Kidney tubule cell (primary cell): ENCODE results near the gene SIPA1L3.

ENCODE experiments used
- DNase-seq: peaks from one replicate; pipeline ENCODE4 v3.0.0-alpha.2; 2018; ENCODE audit warnings: low spot score

SIPA1L3 gene

DNA sequence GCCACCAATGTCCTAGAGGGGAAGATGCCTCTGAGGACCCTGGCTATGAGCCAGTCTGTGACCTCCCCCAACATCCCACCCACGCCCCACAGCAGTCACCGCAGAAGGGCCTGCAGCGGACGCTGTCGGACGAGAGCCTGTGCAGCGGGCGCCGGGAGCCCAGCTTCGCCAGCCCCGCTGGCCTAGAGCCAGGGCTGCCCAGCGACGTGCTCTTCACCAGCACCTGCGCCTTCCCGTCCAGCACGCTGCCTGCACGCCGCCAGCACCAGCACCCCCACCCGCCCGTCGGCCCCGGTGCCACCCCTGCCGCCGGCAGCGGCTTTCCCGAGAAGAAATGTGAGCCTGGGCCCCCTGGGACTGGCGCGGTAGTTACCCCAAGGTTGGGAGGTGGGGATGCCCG is 286.4 kb downstream of the SIPA1L3 start:
- DNase-seq: no peak

DNA sequence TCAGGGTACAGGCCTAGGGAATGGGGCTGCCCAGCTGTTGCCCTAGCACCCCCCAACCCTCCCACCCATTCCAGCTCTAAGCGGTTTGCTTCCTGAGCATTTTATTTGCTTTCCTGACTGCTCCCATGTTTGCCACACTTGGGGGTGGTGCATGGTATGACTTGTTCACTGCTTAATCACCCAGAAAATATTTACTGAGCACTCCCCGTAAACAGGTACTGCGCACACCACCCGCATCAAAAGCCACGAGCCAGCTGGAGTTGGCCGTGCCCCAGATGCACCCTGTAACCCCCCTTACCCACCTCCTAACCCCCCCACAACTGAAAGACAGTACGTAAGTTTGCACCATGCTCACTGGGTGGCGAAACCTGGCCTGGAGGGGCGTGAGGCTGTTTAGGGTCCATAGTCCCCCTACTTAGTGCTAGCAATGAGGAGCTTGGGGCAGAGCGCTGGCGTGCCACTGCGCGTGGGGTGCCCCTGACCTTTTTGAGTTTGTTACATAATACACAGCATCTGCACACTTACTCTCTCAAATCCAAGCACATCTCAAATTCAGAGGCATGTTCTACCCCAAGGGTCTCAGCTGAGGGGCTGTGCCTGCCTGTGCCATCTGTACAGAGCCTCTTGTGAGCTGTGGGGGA is 287.2 kb downstream of the SIPA1L3 start:
- DNase-seq: peak; percentile 16

DNA sequence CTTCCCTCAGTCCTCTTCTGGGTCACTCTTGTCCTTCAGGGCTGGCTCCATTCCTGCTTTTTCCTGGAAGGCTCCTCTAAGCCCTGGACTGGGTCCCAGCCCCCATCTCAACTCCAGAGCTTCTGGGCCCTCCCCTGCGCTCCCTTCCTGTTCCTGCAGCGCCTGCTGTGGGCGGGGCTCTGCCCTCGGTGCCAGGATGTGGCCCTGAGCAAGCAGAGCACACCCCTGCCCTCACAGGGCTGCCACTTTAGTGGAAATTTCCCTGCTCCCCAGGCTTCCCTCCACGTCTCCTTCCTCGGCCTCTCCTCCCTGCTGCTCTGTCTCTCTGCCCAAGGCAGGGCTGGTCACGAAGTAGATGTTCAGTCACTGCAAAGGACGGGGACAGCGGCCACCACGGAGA is 288.2 kb downstream of the SIPA1L3 start:
- DNase-seq: no peak

DNA sequence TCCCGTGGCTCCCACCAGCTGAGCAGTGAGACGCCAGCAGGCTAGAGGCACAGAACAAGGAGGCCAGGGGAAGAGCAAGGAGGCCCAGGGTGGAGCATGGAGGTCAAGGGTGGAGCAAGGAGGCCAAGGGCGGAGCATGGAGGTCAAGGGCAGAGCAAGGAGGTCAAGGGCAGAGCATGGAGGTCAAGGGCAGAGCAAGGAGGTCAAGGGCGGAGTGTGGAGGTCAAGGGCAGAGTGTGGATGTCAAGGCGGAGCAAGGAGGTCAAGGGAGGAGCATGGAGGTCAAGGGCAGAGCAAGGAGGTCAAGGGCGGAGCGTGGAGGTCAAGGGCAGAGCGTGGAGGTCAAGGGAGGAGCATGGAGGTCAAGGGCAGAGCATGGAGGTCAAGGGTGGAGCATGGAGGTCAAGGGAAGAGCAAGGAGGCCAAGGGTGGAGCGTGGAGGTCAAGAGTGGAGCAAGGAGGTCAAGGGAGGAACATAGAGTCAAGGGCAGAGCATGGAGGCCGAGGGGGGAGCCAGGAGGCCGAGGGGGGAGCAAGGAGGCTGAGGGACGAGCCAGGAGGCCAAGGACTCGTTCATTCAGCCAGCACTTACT is 289.3 kb downstream of the SIPA1L3 start:
- DNase-seq: no peak

DNA sequence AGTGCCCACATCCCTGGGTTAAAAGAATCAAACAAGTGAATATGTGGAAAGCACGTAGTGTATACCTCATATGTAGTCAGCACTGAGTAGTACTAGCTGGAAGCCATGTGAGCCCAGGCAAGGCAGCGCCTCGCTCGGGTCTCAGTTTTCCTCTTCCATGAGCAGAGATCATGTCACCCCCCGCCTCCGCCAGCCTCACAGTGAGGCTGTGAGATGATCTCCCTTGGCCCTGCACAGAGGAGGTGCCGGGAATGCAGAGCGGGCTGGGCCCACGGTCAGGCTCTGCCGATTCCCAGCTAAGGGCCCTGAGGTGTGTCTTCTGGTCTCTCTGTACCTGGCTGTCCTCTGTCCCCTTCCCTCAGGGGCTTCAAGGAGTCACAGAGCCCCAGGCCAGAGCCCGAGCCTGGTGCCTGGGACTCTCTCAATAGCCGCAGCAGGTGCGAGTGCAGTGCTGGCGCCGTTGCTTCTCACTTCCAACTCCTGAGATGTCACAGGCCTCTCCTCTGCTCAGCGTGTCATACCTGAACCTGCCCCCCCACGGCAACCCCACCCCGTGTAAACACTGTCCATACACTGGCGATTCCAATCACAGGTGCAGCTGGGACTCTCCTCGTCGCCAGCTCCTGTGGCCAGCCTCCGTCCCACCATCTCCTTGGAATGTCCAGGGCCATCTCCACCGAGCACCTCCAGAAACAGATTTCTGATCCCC is 290.1 kb downstream of the SIPA1L3 start:
- DNase-seq: no peak

DNA sequence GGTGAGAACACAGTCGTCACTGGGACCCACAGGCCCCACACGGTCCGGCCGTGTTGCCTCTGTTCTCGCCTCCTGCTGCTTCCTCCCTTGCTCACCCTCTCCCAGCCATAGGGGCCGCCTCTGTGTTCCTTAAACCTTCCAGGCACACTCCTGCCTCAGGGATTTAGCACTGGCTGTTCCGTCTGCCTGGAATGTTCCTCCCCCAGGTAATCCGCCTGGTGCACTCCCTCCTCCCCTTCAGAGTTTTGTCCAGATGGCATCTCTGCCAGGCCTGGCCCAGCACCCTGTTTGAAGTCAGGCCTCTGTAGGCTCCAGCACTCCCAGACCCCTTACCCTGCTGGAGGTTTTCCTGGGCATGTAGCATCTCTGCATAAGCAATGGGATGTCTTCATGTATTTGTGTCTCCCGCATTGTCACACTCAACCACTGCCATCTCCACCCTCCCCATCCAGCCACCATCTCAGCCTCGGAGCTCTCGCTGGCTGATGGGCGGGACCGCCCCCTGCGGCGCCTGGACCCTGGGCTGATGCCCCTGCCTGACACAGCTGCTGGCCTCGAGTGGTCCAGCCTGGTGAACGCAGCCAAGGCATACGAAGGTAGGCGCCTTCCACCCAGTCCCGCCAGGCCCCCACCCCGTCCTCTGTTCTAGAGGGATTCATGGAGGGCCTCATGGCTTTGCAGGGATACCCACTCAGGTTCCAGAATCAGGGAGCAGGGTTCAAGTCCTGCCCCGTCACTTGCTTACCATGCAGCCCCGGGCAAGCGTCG is 291.1 kb downstream of the SIPA1L3 start:
- no peak for DNase-seq

DNA sequence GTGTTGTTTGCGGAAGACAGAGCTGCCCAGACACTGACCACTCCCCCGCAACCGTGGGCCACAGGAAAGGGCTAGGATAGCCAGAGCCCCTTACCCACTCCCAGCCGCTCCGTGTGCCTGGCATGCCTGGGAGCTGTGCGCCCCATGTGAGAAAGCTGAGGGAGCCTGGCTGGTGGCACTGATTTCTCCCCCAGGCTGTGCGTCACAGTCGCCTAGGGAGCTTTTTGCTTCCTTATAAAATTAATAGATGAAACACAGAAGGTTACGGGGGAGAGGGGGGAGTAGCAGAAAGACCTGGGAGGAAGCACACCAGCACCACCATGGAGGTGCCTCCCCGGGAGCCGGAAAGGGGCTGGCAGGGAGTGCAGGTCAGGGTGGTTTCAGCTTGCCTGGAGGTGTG is 292.3 kb downstream of the SIPA1L3 start:
- no peak for DNase-seq

DNA sequence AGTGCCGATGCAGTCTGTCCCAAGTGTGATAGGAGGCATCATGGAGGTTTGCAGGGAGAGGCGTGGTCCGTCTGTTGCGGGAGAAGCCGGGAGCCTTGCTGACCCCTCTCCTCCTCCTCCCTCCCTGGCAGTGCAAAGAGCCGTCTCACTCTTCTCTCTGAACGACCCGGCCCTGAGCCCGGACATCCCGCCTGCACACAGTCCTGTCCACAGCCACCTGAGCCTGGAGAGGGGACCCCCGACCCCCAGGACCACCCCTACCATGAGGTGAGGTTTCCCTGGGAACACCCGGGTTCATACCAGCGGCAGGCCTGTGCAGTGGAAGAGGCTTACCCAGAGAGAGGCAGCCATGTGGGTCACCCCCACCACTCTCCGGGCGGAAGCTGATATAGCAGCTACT is 294.7 kb downstream of the SIPA1L3 start:
- no peak for DNase-seq

DNA sequence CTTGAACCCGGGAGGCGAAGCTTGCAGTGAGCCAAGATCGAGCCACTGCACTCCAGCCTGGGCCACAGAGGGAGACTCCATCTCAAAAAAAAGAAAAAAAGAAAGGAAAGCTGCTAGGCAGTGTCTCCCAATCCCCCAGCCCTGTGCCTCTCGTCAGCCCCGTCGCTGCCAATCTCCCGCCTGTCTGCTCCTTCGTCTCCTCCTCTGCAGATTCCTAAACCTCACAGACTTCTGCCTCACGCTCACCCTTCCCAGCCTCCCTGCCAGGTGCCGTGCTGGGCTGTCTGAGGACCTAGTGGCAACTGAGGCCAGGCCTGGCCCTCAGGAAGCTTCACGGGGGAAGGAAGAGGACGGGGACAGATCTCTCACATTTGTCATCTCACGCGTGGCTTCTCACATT is 295.5 kb downstream of the SIPA1L3 start:
- no peak for DNase-seq

DNA sequence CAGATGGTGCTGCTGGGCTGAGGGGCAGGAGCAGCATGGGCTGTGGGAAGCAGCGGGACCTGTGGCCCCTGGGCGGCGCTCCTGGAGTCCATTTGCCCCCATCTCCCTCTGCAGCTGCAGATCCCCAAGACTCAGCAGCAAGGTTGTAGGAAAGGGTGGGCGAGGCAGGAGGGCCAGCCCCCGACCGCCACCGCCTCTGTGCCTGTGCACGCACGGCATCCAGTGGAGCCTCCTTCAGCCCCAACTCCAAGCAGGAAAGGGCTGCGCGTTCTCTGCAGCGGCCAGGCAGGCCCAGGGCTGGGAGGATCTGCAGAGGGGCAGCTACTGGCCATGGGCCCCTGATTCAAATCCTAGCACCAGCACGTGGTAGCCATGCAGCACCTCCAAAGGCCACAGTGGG is 296.2 kb downstream of the SIPA1L3 start:
- DNase-seq: no peak

DNA sequence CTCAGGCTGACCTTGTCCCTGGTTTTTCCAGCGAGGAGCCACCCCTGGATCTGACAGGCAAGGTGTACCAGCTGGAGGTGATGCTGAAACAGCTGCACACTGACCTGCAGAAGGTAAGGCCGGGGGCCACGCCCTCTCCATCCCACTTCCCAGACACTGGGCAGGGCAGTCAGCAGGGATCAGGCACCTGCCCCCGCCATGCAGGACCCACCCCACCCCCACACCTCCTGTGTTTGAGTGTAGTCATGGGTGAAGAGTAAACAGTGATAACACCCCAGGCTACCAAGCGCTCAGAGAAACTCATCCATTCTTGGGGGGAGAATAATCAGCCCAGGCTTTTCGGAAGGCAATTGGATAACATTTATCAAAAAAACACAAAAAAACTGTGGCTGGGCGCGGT is 297.1 kb downstream of the SIPA1L3 start:
- DNase-seq: peak; percentile 11

DNA sequence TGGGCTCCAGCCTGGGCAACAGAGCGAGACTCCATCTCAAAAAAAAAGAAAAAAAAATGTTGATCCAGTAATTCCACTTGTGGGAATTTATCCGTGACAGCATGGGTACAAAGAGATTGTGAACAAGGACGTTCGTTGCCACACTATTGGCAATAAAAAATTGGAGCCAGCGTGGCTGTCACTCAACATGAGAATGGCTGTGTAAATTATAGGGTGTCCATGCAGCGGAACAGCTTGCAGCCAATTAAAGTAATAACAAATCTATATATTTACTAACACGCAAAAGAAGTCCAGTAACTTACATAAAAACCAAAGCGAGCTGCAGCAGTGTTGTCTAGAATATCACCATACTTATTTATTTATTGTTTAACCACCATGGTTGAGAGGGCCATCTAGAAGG is 297.7 kb downstream of the SIPA1L3 start:
- no peak for DNase-seq

DNA sequence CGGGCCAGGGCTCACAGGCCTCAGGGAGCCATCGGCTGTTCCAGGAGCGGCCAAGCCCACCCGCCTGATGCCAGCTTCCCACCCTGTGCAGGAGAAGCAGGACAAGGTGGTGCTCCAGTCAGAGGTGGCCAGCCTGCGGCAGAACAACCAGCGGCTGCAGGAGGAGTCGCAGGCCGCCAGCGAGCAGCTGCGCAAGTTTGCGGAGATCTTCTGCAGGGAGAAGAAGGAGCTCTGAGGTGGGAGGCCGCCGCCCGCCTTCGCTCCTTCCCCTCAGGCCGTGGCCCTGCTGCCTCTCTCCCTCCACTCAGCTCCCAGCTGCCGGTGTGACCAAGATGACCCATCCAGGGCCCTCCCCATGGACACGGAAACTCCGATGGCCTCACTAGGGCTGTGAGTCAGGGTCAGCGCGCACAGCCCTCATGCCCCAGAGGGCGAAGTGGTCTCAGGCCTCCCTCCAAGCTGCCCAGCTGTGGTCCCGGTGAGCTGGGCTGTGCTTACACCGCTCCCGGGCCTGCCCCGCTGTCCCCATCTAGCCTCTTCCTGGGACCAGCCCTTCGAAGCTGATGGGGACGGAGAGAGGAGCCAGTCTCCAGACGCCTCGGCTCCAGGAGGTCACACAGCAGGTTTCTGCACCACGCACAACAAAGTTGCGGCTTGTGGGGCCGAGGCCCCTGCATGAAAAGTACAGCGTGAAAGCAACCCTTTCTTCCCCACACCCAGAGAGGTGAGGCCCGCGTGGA is 299.2 kb downstream of the SIPA1L3 start:
- no peak for DNase-seq

DNA sequence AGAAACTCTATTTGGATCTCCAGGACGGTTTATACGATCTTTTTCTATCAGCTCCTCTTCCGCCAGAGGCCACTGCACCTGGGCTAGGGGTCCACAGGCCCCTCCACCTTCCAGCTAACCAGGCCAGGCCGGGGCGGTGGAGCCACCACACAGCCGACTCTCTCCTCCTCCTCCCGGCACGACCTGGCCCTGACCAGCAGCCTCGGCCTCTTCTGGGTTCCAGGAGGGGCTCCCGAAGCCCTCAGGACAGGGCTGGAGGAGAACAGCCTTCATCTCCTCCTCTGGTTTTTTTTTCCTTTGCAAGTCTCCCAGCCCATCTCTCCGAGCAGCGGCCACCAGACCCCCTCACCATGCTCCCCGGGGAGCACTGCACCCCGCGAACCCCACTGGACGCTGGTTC is 299.9 kb downstream of the SIPA1L3 start:
- DNase-seq: no peak

DNA sequence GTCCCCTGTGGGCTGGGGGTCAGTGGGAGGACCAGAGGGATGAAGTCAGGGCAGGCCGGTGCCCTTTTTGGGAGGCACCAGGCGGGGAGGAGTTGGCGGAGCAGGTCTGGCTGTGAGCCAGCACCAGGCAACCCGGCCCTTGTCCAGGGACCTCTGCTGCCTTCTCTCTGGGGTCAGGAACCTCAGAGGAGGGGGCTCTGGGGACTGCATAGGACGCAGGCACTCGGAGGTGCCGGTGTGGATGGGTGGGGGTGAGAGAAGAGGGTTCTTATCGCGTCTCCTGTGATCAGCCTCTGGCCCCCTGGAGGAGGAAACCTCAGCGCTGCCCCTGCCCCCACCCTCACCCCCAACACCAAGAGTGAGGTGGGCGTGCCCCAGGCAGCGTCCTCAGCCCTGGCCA is 300.5 kb downstream of the SIPA1L3 start:
- DNase-seq: no peak

DNA sequence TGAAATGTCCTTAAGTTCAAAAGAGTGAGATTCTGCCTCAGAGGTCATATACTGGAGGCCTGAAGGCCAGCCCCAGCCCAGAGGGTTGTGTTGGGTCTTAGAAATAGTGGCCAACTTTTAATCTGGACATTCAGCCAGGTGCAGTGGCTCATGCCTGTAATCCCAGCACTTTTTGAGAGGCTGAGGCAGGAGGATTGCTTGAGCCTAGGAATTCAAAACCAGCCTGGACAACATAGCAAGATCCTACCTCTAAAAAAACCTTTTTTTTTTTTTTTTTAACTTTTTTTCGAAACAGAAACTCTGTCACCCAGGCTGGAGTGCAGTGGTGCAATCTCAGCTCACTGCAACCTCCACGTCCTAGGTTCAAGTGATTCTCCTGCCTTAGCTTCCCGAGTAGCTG is 301.6 kb downstream of the SIPA1L3 start:
- DNase-seq: no peak

DNA sequence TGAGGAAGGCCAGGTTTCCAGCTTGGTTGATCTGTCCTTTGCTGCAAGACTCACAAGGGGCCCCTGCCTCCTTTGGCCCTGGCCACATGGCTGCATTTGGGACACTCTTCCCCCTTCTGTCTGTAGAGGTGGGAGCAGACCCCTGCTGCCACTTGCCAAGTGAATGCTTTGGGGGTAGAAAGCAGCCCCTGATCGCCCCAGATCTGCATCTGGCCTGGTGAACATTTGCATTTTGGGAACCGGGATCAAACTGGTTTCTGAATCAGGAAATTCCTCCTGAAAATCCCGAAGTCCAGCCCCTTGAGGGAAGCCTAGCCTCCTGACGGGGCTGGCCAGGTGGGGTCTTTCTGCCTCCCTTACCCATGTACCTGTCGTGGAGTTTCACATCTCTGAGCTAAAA is 302.1 kb downstream of the SIPA1L3 start:
- no peak for DNase-seq

DNA sequence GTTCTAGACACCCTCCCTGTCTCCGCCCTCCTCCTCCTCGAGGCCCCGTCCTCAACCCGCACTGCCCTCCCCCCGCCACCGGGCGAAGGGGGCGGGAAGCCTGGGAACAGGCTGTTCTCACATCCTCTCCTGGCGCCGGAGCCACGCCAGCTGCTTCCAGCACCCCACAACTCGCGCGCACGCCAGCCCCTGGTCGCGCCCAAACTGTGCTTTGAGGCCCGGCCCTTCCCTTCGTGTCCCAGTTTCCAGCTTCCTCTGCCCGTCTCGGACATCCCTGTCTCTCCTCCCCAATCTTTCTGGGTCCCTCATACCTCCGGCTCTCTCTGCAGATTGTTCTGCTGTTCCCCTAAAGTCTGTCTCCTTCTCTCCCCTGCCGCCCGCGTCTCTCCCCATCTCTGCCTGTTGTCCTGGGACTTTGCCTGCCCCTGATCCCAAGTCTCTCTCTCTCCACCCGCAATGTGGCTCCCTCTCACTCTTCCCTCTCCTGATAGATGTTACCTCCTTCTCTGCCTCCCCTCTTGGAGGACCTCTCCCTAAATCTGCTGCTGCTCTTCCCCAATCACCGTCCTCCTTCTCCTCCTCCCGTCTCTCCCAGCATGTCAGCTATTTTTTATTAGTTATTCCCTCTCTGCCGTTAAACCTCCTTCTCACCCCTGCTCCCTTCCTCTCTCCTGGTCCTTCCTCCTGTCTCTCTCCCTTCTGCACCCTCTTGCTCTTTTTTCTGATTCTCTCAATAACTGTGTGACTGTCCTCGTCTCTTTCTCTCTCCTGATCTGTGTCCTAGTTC is 302.9 kb downstream of the SIPA1L3 start:
- DNase-seq: no peak

DNA sequence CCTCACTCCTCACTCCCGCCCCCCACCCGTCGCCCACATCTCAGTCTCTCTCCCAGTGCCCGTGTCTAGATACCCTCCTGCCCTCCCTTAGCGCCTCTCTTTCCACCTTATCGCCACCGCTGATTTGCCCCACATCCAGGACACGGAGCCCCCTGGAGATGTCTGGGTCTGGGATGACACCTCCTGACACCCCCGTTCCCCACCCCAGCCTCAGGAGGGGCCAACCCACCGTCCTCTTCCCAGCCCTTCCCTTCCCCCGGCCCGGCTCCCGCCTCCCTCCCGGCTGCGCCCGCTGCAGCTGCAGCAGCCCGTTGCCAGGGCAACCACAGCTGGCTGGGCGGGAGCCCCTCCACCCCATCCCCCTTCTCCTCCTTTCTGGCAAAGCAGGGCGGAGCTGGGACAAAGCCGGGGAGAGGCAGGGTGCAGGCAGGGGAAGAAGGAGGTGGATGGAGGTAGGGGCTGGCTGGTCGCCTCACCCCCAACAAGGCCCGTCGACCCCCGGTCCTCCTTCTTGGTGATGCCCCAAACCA is 303.5 kb downstream of the SIPA1L3 start:
- no peak for DNase-seq

DNA sequence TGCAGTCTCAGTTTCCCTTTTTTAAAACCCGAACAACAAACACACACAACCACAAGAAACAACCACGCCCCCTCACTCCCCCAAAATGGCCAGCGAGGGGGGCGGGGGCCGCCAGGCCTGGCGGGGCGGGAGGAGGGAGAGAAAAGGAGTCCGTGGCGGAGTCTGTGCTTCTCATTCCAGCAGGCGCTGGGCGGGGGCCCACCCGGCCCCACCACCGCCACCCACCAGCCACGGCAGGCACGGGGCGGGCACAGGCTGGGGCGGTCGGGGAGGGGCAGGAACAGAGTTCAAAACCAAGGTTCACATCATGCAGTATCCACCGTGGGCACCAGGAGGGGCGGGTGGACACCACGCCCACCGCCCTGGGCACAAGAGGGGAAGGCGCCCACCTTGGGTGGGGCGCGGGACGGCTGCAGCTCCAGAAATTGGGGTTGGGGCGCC is 304.2 kb downstream of the SIPA1L3 start:
- DNase-seq: no peak

DNA sequence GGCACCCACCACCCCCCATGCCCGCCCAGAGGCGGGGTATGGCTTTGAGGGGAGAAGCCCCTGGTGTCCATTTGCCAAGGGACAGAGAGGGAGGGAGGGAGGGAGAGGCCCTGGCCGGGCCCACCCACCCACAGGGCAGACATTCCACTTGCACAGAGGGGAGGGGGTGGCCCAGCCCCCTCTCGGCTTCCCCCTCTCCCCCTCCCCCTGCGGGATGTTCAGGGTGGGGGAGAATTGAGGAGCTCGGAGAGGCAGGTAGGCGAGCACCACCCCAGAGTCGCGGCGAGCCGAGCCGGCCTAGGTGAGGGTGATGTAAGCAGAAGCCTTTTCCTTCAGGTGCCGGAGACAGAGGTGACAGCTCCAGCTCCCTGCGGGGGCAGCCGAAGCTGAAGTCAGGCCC is 304.8 kb downstream of the SIPA1L3 start:
- DNase-seq: no peak
